Measurements from ENCODE around the gene ABCC8. TPM values are rescaled to one million over a fixed set of nuclear protein-coding genes. Genes with fewer than 3 reads are reported as not detected.
"Not testable (repeated sequence)": the region's sequence is repeated elsewhere in the genome, so short reads cannot be mapped to it uniquely, and the experiment has no call there.

The ABCC8 gene
- total and polyA plus RNA-seq, 5 donors, result 0.61 to 6.8 (median 3.7) TPM

DNA sequence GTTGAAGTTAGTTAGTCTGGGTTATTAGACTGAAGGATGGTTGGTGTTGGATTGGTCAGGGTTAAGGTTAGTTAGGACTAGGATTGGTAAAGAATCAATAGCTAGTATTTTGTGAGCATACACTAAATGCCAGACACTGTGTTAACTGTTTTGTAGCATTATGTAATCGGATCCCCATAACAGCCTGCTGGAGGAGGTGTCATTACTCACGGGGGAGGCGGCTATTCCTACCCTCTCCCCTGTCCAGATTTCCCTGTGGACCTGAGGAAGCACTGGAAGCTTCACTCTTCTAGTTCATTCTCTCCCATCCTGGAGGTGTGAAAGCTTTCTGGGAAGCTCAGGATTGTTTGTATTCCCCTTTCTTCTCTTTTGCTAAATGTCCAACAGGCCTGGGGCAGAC is 47.7 kb downstream of the ABCC8 start:
- H3K4me3 ChIP-seq (ENCODE audit: low read length), result no peak overlapping the region
- DNase-seq (no peak), ATAC-seq (no peak)
- no peaks in the 10 kb centered on the region for H3K4me1 ChIP-seq (ENCODE audit: control insufficient read depth, insufficient read depth, low read length)
- 82% methylated on average over 3 of the region's 3 CpGs for WGBS
- H3K27ac ChIP-seq (ENCODE audit: low read length), result no peak overlapping the region
- H3K27me3 ChIP-seq (ENCODE audit: control insufficient read depth, insufficient read depth), result no peaks in the 10 kb centered on the region
- no peaks in the 10 kb centered on the region for H3K9me3 ChIP-seq (ENCODE audit: control insufficient read depth, low read length)
- intact Hi-C loops (cut with DNase I), result no loop called here

DNA sequence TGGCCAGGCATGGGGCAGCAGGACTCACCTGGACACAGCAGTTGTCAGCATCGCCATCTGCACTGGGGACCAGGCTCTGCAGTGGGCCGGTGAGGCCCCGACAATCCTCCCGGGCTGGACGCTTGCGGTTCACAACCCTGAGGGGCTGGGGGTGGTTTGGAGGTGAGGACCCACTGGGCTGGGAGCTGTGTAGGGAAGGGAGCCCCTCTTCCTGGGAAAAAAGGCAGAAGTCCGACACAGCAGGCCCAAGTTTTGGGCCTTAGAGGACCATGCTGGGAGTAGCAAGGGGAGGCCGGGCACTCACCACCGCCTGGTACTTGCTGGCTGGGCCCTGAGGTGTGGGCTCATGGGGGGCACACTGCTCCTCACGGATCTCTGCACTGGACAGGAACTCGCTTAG is 48.4 kb downstream of the ABCC8 start:
- H3K27ac ChIP-seq (ENCODE audit: low read length), result no peak overlapping the region
- no peak overlapping the region for H3K4me3 ChIP-seq (ENCODE audit: low read length)
- no peak for DNase-seq
- no peak for ATAC-seq
- no peaks in the 10 kb centered on the region for H3K27me3 ChIP-seq (ENCODE audit: control insufficient read depth, insufficient read depth)
- WGBS, result 91% methylated on average over 11 of the region's 11 CpGs
- no peaks in the 10 kb centered on the region for H3K4me1 ChIP-seq (ENCODE audit: control insufficient read depth, insufficient read depth, low read length)
- intact Hi-C loops (cut with DNase I), result no loop called here
- H3K9me3 ChIP-seq (ENCODE audit: control insufficient read depth, low read length), result no peaks in the 10 kb centered on the region

DNA sequence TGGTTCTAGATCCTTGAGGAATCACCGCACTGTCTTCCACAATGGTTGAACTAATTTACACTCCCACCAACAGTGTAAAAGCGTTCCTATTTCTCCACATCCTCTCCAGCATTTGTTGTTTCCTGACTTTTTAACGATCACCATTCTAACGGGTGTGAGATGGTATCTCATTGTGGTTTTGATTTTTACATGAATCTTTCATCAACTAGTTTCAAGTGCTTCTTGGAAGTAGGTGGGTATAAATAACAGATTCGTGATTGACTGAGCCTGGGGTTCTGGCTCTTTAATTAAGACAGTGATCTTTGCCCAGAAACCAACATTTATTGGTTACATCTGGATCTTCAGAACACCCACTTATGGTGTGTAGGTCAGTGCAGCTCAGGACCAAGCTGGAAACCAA is 50.4 kb downstream of the ABCC8 start:
- H3K9me3 ChIP-seq (ENCODE audit: control insufficient read depth, low read length); DNase-seq; H3K4me3 ChIP-seq (ENCODE audit: low read length); H3K27me3 ChIP-seq (ENCODE audit: control insufficient read depth, insufficient read depth); H3K4me1 ChIP-seq (ENCODE audit: control insufficient read depth, insufficient read depth, low read length); ATAC-seq; H3K27ac ChIP-seq (ENCODE audit: low read length); intact Hi-C loops (cut with DNase I): not testable (repeated sequence)
- 57% methylated on average over 5 of the region's 5 CpGs for WGBS

DNA sequence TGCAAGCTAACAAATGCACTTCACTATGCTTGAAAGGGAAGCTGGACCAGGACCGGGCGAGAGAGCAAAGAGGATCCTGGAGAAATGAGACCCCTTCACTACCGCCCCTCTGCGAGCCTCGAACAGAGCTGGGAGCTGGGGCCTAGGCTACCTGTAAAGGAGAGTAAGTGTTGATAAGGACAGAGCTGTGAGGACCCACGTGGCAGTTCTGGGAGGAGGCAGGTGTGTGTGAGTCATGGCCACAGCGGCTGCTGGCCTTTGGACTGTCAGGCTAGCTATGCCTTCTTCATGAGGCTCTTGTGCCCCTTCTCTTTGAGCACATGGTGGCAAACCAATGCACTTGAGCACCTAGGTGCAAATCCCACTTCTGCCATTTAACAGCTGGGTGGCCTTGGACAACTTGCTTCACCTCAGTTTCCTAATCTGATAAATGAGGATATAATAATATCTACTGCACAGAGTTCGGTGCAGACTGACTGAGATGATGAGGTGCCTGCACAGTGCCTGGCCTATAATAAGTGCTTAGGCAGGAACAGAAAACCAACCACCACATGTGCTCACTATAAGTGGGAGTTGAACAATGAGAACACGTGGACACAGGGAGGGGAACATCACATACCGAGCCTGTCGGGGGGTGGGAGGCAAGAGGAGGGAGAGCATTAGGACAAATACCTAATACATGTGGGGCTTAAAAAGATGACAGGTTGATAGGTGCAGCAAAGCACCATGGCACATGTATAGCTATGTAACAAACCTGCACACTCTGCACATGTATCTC is 52.9 kb downstream of the ABCC8 start:
- 73% methylated on average over 11 of the region's 11 CpGs for WGBS
- H3K4me3 ChIP-seq (ENCODE audit: low read length), result no peak overlapping the region
- DNase-seq (no peak), ATAC-seq (peak in 1 of 2 donors; percentile 20)
- H3K9me3 ChIP-seq (ENCODE audit: control insufficient read depth, low read length), result no peaks in the 10 kb centered on the region
- H3K4me1 ChIP-seq (ENCODE audit: control insufficient read depth, insufficient read depth, low read length), result no peaks in the 10 kb centered on the region
- no peak overlapping the region for H3K27ac ChIP-seq (ENCODE audit: low read length)
- no peaks in the 10 kb centered on the region for H3K27me3 ChIP-seq (ENCODE audit: control insufficient read depth, insufficient read depth)
- intact Hi-C loops (cut with DNase I), result no loop called here

DNA sequence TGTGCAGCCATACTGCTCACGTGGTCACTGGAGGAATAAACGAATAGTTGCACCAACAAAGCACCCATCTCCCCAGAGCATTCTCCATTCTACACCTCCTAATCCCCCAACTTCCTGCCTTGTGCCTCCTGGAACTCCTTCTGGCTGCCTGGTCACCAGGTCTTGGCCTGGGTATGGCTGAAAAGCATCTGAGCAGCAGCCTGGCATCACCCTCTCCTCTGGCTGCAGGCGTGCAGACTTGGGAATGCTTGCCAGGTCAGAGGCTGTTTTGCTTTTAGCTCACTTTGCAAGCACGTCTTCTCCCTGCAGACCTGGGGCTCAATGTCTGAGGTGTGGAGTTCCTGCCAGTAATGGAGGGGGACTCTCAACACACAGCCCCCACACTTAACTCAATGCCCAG is 54.9 kb downstream of the ABCC8 start:
- no peaks in the 10 kb centered on the region for H3K4me1 ChIP-seq (ENCODE audit: control insufficient read depth, insufficient read depth, low read length)
- WGBS, result 41% methylated on average over 4 of the region's 4 CpGs
- H3K4me3 ChIP-seq (ENCODE audit: low read length), result no peak overlapping the region
- no peak overlapping the region for H3K27ac ChIP-seq (ENCODE audit: low read length)
- no peaks in the 10 kb centered on the region for H3K27me3 ChIP-seq (ENCODE audit: control insufficient read depth, insufficient read depth)
- intact Hi-C loops (cut with DNase I), result no loop called here
- ATAC-seq (no peak), DNase-seq (no peak)
- H3K9me3 ChIP-seq (ENCODE audit: control insufficient read depth, low read length), result no peaks in the 10 kb centered on the region

DNA sequence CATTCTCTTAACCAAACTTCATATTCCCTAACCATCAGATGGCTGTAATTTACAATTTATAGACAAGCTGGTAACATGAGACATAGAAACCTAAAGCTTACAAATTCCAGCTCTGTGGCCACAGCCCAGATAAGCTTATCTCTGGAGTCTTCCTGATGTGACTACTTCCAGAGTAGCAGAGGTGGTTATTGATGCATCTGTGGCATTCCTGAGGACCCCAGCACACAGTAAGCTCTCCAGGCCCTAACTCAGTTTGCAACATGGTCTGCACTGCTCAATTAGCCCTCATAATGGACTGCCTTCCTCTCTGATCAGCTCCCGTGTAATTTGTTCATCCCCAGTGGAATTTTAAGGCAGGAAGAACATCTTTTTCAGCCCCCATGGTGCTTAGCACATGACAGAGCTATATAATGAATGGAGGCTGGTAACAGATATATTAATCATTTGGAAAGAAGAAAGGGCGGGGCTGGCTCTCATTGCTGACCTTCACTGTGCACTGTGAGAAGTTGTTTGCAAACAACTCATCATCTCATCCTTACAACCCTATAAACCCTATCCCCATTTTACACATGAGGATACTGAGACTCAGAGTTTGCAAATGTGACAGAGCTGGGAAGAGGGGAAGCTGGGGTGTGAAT is 58.1 kb downstream of the ABCC8 start:
- DNase-seq (no peak), ATAC-seq (no peak)
- Histone ChIP-seq H3K27me3 (ENCODE audit: control insufficient read depth, insufficient read depth) (no peaks in the 10 kb centered on the region), H3K27ac (ENCODE audit: low read length) (no peak overlapping the region), H3K9me3 (ENCODE audit: control insufficient read depth, low read length) (no peaks in the 10 kb centered on the region), H3K4me3 (ENCODE audit: low read length) (no peak overlapping the region), H3K4me1 (ENCODE audit: control insufficient read depth, insufficient read depth, low read length) (no peaks in the 10 kb centered on the region)
- intact Hi-C loops (cut with DNase I), result no loop called here
- WGBS, result 50% methylated on average over 2 of the region's 2 CpGs

DNA sequence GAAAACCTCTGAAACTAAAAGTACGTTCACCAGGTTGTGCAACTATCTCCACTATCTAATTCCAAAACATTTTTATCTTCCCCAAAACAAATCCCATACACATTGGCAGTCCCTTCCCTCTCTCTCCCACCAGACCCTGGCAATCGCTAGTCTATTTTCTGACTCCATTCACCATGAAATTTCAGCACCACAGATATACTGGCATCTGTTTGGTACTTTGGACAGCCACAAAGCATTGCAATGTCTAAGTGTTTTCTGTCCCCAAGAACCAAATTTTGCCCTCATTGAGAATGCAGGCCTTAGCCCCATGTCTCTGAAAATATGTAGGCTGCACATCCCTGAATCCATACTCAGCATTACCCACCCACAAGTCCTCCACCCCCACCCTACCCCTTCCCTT is 60.2 kb downstream of the ABCC8 start:
- intact Hi-C loops (cut with DNase I), result no loop called here
- Histone ChIP-seq H3K4me1 (ENCODE audit: control insufficient read depth, insufficient read depth, low read length) (no peaks in the 10 kb centered on the region), H3K27me3 (ENCODE audit: control insufficient read depth, insufficient read depth) (no peaks in the 10 kb centered on the region), H3K9me3 (ENCODE audit: control insufficient read depth, low read length) (no peaks in the 10 kb centered on the region), H3K27ac (ENCODE audit: low read length) (no peak overlapping the region), H3K4me3 (ENCODE audit: low read length) (no peak overlapping the region)
- ATAC-seq (no peak), DNase-seq (no peak)
- 52% methylated on average over 2 of the region's 2 CpGs for WGBS

DNA sequence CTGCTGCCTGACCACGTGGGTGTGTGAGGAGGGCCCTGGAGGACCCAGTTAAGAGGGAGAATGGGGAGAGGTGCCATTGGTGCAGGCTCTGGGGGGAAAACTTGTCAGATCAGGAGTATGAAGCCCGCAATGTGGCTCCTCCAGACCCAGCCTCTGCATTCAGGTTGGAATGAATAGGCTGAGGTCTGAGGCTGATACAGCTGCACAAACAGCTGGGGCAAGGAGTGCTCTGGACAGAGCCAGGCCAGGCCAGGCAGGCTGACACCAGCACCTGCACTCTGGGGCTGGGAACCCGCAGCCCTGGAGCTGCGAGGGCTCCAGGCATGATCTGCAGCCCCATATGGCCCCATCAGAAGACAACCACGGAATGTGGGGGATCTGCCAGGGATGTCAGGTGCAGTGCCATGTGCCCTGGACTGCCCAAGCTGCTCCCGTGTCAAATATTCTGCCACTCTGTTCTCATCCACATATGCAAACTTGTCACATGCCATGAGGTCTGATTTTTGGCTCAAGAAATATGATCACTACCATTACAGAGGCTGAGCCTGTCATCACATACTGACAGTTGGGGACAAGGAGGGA is 61.0 kb downstream of the ABCC8 start:
- Histone ChIP-seq H3K4me1 (ENCODE audit: control insufficient read depth, insufficient read depth, low read length) (no peaks in the 10 kb centered on the region), H3K27me3 (ENCODE audit: control insufficient read depth, insufficient read depth) (no peaks in the 10 kb centered on the region), H3K4me3 (ENCODE audit: low read length) (no peak overlapping the region), H3K9me3 (ENCODE audit: control insufficient read depth, low read length) (no peaks in the 10 kb centered on the region), H3K27ac (ENCODE audit: low read length) (no peak overlapping the region)
- DNase-seq (no peak), ATAC-seq (peak; percentile 60 to 69)
- 61% methylated on average over 6 of the region's 6 CpGs for WGBS
- intact Hi-C loops (cut with DNase I), result no loop called here

DNA sequence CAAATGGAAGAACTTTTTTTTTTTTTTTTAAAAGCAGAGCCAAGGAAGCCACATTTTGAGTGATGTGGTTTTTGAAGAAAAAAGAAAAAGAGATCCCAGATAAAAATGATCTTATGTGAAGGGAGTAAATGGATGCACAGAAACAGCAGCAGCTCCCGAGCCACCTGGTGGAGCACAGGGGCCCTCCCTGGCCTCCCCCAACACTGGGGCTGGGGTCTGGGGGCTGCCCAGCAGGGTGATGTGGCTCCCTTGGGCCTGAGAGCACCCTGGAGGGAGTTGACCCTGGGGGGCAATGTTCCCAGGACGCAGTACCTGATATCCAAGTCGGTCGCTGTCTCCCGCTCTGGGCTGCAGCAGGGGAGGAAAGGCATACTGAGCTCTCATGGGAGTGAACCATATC is 61.7 kb downstream of the ABCC8 start:
- no peak overlapping the region for H3K4me3 ChIP-seq (ENCODE audit: low read length)
- no peaks in the 10 kb centered on the region for H3K4me1 ChIP-seq (ENCODE audit: control insufficient read depth, insufficient read depth, low read length)
- no peak overlapping the region for H3K27ac ChIP-seq (ENCODE audit: low read length)
- 88% methylated on average over 5 of the region's 5 CpGs for WGBS
- no peak for DNase-seq
- intact Hi-C loops (cut with DNase I), result no loop called here
- H3K9me3 ChIP-seq (ENCODE audit: control insufficient read depth, low read length), result no peaks in the 10 kb centered on the region
- no peaks in the 10 kb centered on the region for H3K27me3 ChIP-seq (ENCODE audit: control insufficient read depth, insufficient read depth)
- peak in 1 of 2 donors; percentile 5 for ATAC-seq

DNA sequence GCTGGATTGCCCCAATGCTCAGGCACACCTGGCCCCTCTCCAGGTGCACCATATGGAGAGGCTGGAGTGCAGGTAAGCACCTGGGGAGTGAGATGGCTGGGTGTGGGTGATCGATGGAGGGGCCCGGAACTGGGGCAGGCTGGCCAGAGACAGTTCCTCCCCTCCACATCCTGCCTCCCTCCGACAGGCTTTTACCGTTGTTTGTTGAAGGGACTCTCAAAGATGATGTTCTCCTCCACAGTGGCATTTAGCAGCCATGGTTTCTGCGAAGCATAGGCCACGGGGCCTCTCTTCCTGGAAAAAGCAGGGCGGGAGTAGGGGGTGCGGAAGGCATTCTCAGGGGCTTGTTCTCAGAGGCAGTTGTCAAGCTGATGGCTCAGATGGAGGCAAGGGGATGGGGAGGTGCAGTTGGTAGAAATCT is 62.3 kb downstream of the ABCC8 start:
- Histone ChIP-seq H3K27ac (ENCODE audit: low read length) (no peak overlapping the region), H3K27me3 (ENCODE audit: control insufficient read depth, insufficient read depth) (no peaks in the 10 kb centered on the region), H3K4me1 (ENCODE audit: control insufficient read depth, insufficient read depth, low read length) (no peaks in the 10 kb centered on the region), H3K4me3 (ENCODE audit: low read length) (no peak overlapping the region), H3K9me3 (ENCODE audit: control insufficient read depth, low read length) (no peaks in the 10 kb centered on the region)
- intact Hi-C loops (cut with DNase I), result no loop called here
- 61% methylated on average over 8 of the region's 8 CpGs for WGBS
- ATAC-seq (no peak), DNase-seq (no peak)

DNA sequence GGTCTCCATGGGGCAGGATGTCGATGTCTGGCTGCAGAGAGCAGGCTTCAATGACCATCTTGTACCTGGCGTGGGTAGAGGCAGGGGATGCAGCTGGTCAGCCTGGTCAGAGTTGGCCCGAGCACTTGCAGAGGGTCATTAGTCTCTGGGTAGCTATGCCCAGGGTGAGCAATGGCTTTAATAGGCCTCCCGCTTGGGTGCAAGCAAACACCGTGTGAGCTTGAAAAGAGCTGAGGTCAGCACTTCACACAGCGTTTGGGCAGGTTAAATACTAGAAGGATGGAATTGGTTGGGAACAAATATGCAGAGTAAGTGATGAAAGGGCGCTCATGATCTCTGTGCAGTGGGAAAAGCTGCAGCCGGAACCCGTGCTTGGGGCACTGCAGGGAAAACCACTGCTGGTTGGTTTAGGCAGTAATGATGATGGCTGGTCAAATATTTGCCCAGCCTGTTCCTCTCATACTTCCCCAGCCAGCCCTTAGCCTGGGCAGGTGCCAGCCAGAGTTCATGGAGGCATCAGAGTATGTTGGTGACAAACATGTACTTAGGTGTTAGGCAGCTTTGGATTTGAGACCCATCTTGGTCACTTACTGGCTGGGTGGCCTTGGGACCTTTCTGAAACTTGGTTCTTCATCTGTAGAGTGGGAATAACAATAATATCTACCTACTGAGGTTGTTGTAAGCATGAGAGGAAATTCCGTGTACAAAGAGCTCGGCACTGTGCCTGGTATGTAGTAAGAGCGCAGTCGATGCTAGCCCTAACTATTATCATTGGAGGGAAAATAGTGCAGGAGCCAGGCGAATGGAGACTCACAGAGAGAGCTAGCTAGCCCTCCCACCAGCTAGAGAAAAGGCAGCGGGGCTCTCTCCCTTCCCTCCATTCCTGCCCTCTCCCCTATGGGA is 63.0 kb downstream of the ABCC8 start:
- no peaks in the 10 kb centered on the region for H3K4me1 ChIP-seq (ENCODE audit: control insufficient read depth, insufficient read depth, low read length)
- DNase-seq, result no peak
- H3K27ac ChIP-seq (ENCODE audit: low read length), result no peak overlapping the region

More for the DNA sequence above, 63.0 kb downstream of the ABCC8 start:
- no peaks in the 10 kb centered on the region for H3K9me3 ChIP-seq (ENCODE audit: control insufficient read depth, low read length)
- intact Hi-C loops (cut with DNase I), result no loop called here
- no peak for ATAC-seq
- no peaks in the 10 kb centered on the region for H3K27me3 ChIP-seq (ENCODE audit: control insufficient read depth, insufficient read depth)
- WGBS, result 84% methylated on average over 15 of the region's 15 CpGs
- no peak overlapping the region for H3K4me3 ChIP-seq (ENCODE audit: low read length)
